GM23338 (cell line): ENCODE results near the gene MRPS31. TPM values are rescaled to one million over a fixed set of nuclear protein-coding genes. Genes with fewer than 3 reads are reported as not detected.

Experiments
- ATAC-seq: fragments of 200-7000 bp; cut with Tn5 transposase; 3 replicates; pipeline ENCODE4 v1.9.1; 2020
- DNase-seq: peaks from one replicate; pipeline ENCODE4 v3.0.0-alpha.2; 2015; ENCODE audit warnings: low spot score
- H2AFZ ChIP-seq: fragments of 200-600 bp; sonication (generic); 2 replicates; pipeline ENCODE4 v1.8.0; 2016; ENCODE audit warnings: antibody characterized with exemption, mild to moderate bottlenecking, moderate library complexity
- H3F3A ChIP-seq: fragments of 200-600 bp; sonication (generic); replicated peaks from 2 replicates; pipeline ENCODE4 v1.8.0; 2017; ENCODE audit warnings: antibody characterized with exemption, mixed run types, low read depth
- H3K27ac ChIP-seq: fragments of 200-600 bp; sonication (generic); 2 replicates; pipeline ENCODE4 v1.6.1; 2016; ENCODE audit warnings: low read depth
- H3K27me3 ChIP-seq: fragments of 200-600 bp; sonication (generic); 2 replicates; pipeline ENCODE4 v1.8.0; 2016; ENCODE audit warnings: mild to moderate bottlenecking, mixed run types, moderate library complexity; ENCODE audit not compliant: insufficient read depth
- H3K36me3 ChIP-seq: fragments of 200-600 bp; sonication (generic); 2 replicates; pipeline ENCODE4 v1.8.0; 2016; ENCODE audit warnings: mild to moderate bottlenecking; ENCODE audit not compliant: insufficient read depth
- H3K4me1 ChIP-seq: fragments of 200-600 bp; sonication (generic); 2 replicates; pipeline ENCODE4 v1.8.0; 2016; ENCODE audit warnings: mild to moderate bottlenecking, moderate library complexity; ENCODE audit not compliant: insufficient read depth
- H3K4me2 ChIP-seq: fragments of 200-600 bp; sonication (generic); 2 replicates; pipeline ENCODE4 v1.7.1; 2017; ENCODE audit warnings: mixed run types
- H3K4me3 ChIP-seq: fragments of 200-600 bp; sonication (generic); 2 replicates; pipeline ENCODE4 v1.6.1; 2016; ENCODE audit warnings: mixed run types
- H3K79me2 ChIP-seq: fragments of 200-600 bp; sonication (generic); replicated peaks from 2 replicates; pipeline ENCODE4 v1.8.0; 2017; ENCODE audit warnings: mild to moderate bottlenecking; ENCODE audit not compliant: insufficient read depth
- H3K9me2 ChIP-seq: fragments of 200-600 bp; sonication (generic); 2 replicates; pipeline ENCODE4 v1.8.0; 2017; ENCODE audit not compliant: insufficient read depth
- H4K20me1 ChIP-seq: fragments of 200-600 bp; sonication (generic); replicated peaks from 2 replicates; pipeline ENCODE4 v1.8.0; 2017; ENCODE audit warnings: mild to moderate bottlenecking; ENCODE audit not compliant: insufficient read depth
- H3K27ac Mint-ChIP-seq: 2 replicates; pipeline ENCODE4 v1.8.0; 2020; ENCODE audit warnings: inconsistent platforms, mild to moderate bottlenecking, moderate library complexity, mixed read lengths
- H3K27me3 Mint-ChIP-seq: 3 replicates; pipeline ENCODE4 v1.8.0; 2022; ENCODE audit warnings: low read depth, mild to moderate bottlenecking, moderate library complexity, mixed read lengths, inconsistent platforms; ENCODE audit not compliant: insufficient read depth, poor library complexity
- H3K36me3 Mint-ChIP-seq: 3 replicates; pipeline ENCODE4 v1.8.0; 2021; ENCODE audit warnings: low read depth, mild to moderate bottlenecking, inconsistent platforms, moderate library complexity, mixed read lengths
- H3K4me1 Mint-ChIP-seq: 3 replicates; pipeline ENCODE4 v1.8.0; 2020; ENCODE audit warnings: mild to moderate bottlenecking, inconsistent platforms, mixed read lengths
- H3K4me3 Mint-ChIP-seq: 3 replicates; pipeline ENCODE4 v1.8.0; 2021; ENCODE audit warnings: moderate library complexity, mild to moderate bottlenecking, inconsistent platforms, mixed read lengths
- H3K9me3 Mint-ChIP-seq: 3 replicates; pipeline ENCODE4 v1.8.0; 2020; ENCODE audit warnings: moderate library complexity, mild to moderate bottlenecking, inconsistent platforms, mixed read lengths
- CREB1 ChIP-seq: fragments of 250-450 bp; sonication (Bioruptor Pico); IDR thresholded peaks from 2 replicates; pipeline ENCODE4 v1.5.0; 2020; ENCODE audit warnings: low read depth, mild to moderate bottlenecking, moderate library complexity
- EZH2 ChIP-seq: fragments of 200-600 bp; sonication (generic); IDR thresholded peaks from one replicate; pipeline ENCODE4 v1.8.0; 2017; ENCODE audit warnings: antibody characterized with exemption, mild to moderate bottlenecking, low read depth; ENCODE audit not compliant: unreplicated experiment
- EZH2phosphoT487 ChIP-seq: fragments of 200-600 bp; sonication (generic); IDR thresholded peaks from one replicate; pipeline ENCODE4 v1.8.1; 2018; ENCODE audit warnings: antibody characterized with exemption; ENCODE audit not compliant: unreplicated experiment
- polyA plus RNA-seq: library from polyadenylated mRNA; unstranded; fragments of >200 nt; fragmentation: Nextera tagmentation; extraction: Ambion mirVana; gene quantifications from 2 replicates; pipeline ENCODE4 v1.2.1, GENCODE V29; 2016
- total RNA-seq: library from RNA; depleted of rRNA; stranded (reverse); fragments of >200 nt; shearing (Covaris generic); gene quantifications from 2 replicates; pipeline ENCODE4 v1.2.3, GENCODE V29; 2014
- TF ChIP-seq, protein P1 (sequence below): fragments of 250-450 bp; sonication (Bioruptor Pico); IDR thresholded peaks from 2 replicates; pipeline ENCODE4 v1.5.0; 2020; ENCODE audit warnings: mild to moderate bottlenecking, moderate library complexity
- TF ChIP-seq, protein P2 (sequence below), 2 experiments: fragments of 200-600 bp in 1 of 2; sonication (generic) in 1 of 2; conservative IDR thresholded peaks; 2 replicates each; pipeline versions ENCODE4 v1.5.1 to v1.6.1; 2016 to 2017; ENCODE audit warnings: antibody characterized with exemption in 2 of 2, low read depth in 2 of 2, mild to moderate bottlenecking in 2 of 2, moderate library complexity in 1 of 2

MRPS31 gene
- total and polyA plus RNA-seq, 2 experiments from 2014 or later: 26.8 to 62.7 TPM

DNA sequence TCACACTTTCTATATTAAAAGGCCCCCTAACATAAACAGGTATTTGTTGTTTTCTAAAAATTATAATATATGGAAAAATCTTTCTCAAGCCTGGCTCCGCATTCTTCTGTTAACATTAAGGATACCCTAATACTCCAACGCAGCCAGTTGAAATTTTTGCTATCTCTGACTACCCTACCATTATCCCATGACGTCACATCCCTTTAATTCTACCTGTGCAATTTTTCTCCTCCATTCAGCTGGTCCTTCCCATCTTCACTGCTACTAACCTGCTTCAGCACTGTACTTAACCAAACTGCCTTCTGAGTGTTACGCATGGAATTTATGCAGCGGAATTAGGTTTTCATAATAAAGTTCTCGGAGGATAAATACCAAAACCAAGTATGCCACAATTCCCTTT lies 1.0 kb downstream of the MRPS31 start:
- ATAC-seq (no peak), DNase-seq (no peak)
- peaks cover 15% of the 10 kb centered on the region for H3K79me2 ChIP-seq
- H3K27me3 ChIP-seq: no peaks in the 10 kb centered on the region
- H3K4me1 ChIP-seq: peaks cover 5% of the 10 kb centered on the region
- H4K20me1 ChIP-seq: no peaks in the 10 kb centered on the region; the same call in 1 of the 2 replicates
- H3K9me3 Mint-ChIP-seq: no peaks in the 10 kb centered on the region
- no peak overlapping the region for H2AFZ ChIP-seq
- peaks cover 8% of the 10 kb centered on the region; the same call in 1 of the 2 replicates for H3K36me3 ChIP-seq
- H3K4me2 ChIP-seq: peak overlapping the region; percentile 92
- H3K4me1 Mint-ChIP-seq: peaks cover 5% of the 10 kb centered on the region
- no peaks in the 10 kb centered on the region for H3K9me2 ChIP-seq
- no peak overlapping the region for H3K27ac ChIP-seq
- peak overlapping the region; percentile 84 for H3K4me3 ChIP-seq
- peaks cover 2% of the 10 kb centered on the region for H3K27me3 Mint-ChIP-seq
- H3F3A ChIP-seq: no peaks in the 10 kb centered on the region
- no peaks in the 10 kb centered on the region; the same call in 2 of the 3 replicates for H3K36me3 Mint-ChIP-seq
- TF ChIP-seq, protein P1, sequence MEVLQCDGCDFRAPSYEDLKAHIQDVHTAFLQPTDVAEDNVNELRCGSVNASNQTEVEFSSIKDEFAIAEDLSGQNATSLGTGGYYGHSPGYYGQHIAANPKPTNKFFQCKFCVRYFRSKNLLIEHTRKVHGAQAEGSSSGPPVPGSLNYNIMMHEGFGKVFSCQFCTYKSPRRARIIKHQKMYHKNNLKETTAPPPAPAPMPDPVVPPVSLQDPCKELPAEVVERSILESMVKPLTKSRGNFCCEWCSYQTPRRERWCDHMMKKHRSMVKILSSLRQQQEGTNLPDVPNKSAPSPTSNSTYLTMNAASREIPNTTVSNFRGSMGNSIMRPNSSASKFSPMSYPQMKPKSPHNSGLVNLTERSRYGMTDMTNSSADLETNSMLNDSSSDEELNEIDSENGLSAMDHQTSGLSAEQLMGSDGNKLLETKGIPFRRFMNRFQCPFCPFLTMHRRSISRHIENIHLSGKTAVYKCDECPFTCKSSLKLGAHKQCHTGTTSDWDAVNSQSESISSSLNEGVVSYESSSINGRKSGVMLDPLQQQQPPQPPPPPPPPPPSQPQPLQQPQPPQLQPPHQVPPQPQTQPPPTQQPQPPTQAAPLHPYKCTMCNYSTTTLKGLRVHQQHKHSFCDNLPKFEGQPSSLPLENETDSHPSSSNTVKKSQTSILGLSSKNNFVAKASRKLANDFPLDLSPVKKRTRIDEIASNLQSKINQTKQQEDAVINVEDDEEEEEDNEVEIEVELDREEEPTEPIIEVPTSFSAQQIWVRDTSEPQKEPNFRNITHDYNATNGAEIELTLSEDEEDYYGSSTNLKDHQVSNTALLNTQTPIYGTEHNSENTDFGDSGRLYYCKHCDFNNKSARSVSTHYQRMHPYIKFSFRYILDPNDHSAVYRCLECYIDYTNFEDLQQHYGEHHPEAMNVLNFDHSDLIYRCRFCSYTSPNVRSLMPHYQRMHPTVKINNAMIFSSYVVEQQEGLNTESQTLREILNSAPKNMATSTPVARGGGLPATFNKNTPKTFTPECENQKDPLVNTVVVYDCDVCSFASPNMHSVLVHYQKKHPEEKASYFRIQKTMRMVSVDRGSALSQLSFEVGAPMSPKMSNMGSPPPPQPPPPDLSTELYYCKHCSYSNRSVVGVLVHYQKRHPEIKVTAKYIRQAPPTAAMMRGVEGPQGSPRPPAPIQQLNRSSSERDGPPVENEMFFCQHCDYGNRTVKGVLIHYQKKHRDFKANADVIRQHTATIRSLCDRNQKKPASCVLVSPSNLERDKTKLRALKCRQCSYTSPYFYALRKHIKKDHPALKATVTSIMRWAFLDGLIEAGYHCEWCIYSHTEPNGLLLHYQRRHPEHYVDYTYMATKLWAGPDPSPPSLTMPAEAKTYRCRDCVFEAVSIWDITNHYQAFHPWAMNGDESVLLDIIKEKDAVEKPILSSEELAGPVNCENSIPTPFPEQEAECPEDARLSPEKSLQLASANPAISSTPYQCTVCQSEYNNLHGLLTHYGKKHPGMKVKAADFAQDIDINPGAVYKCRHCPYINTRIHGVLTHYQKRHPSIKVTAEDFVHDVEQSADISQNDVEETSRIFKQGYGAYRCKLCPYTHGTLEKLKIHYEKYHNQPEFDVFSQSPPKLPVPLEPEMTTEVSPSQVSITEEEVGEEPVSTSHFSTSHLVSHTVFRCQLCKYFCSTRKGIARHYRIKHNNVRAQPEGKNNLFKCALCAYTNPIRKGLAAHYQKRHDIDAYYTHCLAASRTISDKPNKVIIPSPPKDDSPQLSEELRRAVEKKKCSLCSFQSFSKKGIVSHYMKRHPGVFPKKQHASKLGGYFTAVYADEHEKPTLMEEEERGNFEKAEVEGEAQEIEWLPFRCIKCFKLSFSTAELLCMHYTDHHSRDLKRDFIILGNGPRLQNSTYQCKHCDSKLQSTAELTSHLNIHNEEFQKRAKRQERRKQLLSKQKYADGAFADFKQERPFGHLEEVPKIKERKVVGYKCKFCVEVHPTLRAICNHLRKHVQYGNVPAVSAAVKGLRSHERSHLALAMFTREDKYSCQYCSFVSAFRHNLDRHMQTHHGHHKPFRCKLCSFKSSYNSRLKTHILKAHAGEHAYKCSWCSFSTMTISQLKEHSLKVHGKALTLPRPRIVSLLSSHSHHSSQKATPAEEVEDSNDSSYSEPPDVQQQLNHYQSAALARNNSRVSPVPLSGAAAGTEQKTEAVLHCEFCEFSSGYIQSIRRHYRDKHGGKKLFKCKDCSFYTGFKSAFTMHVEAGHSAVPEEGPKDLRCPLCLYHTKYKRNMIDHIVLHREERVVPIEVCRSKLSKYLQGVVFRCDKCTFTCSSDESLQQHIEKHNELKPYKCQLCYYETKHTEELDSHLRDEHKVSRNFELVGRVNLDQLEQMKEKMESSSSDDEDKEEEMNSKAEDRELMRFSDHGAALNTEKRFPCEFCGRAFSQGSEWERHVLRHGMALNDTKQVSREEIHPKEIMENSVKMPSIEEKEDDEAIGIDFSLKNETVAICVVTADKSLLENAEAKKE: no peak
- TF ChIP-seq EZH2 (no peak), CREB1 (CRISPR knock-in tag) (peak; percentile 36; the same call in 1 of the 2 replicates), EZH2phosphoT487 (no peak)
- TF ChIP-seq, protein P2, sequence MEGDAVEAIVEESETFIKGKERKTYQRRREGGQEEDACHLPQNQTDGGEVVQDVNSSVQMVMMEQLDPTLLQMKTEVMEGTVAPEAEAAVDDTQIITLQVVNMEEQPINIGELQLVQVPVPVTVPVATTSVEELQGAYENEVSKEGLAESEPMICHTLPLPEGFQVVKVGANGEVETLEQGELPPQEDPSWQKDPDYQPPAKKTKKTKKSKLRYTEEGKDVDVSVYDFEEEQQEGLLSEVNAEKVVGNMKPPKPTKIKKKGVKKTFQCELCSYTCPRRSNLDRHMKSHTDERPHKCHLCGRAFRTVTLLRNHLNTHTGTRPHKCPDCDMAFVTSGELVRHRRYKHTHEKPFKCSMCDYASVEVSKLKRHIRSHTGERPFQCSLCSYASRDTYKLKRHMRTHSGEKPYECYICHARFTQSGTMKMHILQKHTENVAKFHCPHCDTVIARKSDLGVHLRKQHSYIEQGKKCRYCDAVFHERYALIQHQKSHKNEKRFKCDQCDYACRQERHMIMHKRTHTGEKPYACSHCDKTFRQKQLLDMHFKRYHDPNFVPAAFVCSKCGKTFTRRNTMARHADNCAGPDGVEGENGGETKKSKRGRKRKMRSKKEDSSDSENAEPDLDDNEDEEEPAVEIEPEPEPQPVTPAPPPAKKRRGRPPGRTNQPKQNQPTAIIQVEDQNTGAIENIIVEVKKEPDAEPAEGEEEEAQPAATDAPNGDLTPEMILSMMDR (conservative IDR thresholded peaks at IDR 0.05; ENCODE audit: low read depth in 2 of 2): no peak
- H3K4me3 Mint-ChIP-seq: peak overlapping the region; percentile 98
- no peak overlapping the region for H3K27ac Mint-ChIP-seq
